Limb (tissue), 2 donors: Measurements from ENCODE around the gene GNLY.

Experiments used
- DNase-seq, 2 donors: peaks; one replicate each; pipeline ENCODE4 v3.0.0-alpha.2; 2016; ENCODE audit errors: extremely low spot score in 2 of 2

The GNLY gene

DNA sequence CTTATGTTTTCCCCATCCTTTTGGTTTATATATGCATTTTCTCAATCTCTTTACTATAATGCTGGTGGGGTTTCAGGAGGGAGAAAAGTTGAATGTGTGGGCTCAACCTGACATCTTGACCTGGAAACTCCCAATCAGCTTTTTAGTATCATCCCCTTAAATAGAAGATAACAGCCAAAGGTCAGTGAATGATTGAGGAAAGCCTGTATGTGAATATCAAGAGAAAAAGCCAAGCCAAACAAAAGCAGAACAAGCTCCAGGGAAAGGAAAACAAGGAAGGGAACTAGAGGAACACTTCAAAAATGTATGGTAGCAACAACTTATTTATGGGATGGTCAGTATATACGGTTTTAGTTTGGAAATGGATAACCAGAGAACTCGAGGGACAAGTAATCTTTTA lies 31.3 kb downstream of the GNLY start:
- DNase-seq = no peak

DNA sequence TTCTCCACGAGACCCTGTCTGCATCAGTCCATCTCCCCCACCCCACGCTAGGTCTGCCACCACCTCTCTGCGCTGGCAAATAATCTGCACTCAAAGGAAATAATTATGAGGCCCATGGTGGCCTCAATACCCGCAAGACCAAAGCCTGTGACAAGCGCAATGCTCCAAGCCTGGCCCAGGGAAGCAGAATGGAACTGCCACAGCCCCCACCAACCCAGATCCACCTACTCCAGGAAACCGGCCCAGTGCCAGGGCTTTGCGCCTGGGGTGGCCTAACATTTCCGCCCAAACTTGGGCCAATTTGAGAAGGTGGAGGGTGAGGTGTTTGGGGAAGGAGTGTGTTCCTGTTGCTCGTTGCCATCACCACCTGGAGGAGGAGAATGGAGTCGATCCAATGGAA lies 33.6 kb downstream of the GNLY start:
- no peak for DNase-seq

DNA sequence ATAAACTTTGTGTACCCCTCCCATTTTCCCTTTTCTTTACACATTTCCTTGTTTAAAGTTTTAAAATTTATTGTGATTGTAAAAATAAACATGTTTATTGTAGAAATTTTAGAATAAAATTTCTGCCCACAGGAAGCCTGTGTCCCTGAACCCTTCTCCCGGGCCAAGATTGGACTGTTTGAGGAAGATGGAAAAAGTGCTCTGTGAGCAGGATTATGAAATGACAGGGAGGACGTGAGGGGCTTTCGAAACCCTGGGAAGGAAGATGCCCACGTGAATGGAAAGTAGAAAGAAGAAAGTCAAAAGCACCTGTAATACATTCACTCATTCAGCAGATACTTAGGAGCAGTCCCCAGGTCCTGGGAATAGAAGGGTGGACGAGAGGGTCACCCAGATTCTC lies 34.2 kb downstream of the GNLY start:
- DNase-seq = no peak

DNA sequence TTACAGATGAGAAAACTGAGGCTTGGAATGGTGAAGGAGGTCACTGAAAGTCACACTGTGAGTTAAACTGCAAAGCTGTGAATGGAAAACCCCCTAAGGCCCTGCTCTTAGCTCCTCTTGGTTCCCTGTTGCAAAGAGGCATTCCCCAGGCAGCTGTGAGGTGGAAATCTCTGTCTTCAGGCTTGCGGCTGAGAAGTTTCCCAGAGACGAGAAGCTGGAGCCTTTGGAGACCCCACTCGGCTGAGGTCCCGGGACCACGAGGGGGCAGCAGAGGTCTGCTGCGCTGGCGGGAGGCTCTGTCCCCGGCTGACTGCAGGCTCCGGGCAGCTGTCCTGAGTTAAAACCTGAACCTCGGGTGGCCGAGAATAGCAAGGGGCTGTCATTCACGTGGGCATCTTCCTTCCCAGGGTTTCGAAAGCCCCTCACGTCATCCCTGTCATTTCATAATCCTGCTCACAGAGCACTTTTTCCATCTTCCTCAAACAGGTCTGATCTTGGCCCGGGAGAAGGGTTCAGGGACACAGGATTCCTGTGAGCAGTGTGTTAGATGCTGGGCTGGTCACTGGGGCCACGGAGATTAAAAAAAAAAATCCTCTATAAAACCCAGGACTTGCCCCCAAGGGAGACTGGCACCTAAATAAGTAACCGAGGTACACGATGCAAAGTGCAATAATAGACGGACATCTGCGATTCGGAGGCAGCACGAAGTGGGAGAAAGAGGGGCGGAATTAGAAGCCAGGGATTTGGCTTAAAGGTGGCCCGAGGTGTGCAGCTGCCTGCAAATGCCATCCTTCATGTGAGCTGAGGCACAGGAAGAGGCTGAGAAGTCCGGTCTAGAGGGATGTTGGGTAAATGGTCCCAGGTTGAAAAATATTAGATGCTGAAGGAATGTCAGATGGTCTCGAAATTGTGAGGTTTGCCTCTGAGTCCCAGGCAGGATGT lies 35.0 kb downstream of the GNLY start:
- peak; percentile 84 to 94 for DNase-seq

GRCh38 chr2:85729825-85730510 lies 35.8 kb downstream of the GNLY start:
- DNase-seq = no peak

- DNase-seq = no peak
Observed at GRCh38 chr2:85730686-85731230, 36.6 kb downstream of the GNLY start.

- DNase-seq = no peak
Observed at GRCh38 chr2:85731606-85732005, 37.4 kb downstream of the GNLY start.

- DNase-seq = no peak
Observed at GRCh38 chr2:85732467-85733120, 38.4 kb downstream of the GNLY start.

DNA sequence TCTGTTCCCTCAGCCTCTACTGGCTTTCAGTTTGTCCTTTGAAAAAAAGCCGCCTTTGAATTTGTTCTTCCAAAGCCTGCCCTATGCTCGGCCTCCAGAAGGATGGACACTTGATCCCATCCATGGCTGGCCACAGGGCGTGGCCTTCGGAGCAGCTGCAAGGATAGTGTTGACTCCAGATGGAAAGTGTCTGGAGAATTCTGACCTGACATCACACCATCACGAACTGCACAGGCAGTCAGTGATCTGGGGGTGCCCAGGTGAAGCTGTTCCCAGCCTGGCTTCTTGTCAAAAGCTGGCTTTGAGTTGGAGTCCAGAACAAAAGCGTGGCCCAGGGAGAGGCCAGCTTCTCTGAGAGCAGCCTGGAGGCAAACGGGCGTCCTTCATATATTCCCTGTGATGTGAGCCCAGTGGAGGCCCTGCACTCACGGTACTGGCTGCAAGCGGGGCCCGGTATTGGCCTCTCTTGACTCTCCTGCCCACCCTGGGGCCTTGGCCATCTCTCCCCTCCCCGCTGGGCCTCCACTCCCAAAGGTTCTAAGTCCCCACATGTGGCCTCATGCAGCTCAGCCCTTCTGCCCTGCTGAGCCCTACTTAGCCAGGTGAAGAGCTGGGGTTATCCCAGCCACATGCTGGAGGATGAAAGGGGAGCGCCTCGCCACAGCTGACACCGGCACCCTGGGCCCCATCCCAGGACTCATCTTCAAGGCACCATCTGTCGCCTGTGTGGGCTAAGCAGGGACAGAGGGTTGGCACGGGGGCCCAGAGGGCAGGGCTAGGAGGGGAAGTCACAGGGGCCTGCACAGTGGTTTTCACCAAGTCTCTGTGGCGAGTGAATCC lies 39.2 kb downstream of the GNLY start:
- no peak for DNase-seq

DNA sequence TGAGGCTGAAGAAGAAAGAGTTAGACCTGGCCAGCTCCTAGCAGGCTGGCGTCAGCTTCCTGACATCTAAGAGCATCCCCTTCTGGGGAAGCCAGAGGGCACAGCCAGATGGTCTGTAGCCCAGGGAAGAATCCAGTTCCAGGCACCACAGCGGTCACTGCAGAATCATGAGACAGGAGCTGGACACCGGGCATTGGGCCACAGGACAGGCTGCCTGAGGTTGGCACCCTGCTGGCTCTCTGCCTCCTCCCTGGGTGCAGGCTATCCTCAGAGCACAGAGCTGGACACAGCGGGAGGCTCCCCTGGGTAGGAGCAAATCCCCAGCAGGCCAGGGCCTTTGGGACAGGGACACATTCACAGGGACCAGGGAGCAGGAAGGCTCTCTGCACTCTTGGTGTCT lies 39.9 kb downstream of the GNLY start:
- no peak for DNase-seq

- DNase-seq = no peak
Observed at GRCh38 chr2:85734942-85735608, 40.9 kb downstream of the GNLY start.

- DNase-seq = no peak
Observed at GRCh38 chr2:85735691-85736090, 41.5 kb downstream of the GNLY start.

DNA sequence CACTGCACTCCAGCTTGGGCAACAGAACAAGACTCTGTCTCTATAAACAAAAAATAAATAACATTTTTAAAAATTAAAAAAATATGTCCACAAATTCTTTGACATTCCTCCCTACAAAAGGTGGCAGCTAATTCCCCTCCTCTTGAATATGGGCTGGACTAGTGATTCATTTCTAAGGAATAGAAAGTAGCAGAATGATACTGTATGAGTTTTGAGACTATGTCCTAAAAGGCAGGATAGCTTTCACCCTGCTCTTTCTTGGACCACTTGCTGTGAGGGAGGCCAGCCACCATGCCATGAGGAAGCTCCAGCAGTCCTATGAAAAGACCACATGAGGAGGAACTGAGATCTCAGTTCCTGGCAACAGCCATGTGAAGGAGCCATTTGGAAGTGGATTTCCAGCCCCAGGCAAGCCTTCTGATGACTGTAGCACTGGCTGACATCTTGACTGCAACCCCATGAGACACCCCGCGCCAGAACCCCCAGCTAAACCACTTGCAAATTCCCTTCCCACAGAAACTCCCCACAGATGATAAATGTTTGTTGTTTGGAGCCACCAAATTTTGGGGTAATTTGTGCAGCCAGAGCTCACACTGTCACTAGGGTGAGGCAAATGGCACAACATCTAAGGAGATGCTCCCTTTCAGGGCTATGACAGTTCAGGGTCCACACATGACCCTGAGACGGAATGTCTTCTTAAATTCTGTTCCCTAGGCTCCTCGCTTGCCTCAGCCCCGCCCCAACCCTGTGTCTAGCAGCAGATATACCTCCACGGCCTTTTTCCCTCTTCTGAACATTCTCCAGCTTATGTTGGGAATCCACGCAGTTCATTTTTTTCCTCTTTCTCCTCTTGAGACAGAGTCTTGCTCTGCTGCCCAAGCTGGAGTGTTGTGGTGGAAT lies 42.5 kb downstream of the GNLY start:
- no peak for DNase-seq

DNA sequence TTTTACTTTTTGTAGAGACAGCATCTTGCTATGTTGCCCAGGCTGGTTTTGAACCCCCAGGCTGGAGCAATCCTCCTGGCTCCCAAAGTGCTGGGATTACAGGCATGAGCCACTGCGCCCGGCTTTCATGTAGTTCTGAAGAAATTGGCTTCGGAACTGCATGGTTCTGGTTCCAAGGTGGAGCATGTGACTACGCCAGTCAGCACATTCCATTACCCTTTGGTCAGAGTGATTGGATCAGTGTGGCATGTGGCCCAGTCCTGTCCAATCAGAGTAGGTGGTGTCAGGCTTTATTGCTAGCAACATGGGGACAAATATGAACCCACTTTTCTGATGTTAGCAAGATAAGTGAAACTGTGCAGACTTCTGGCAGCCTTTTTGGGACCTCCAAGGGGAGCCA lies 43.3 kb downstream of the GNLY start:
- peak in 1 of 2 donors; percentile 60 for DNase-seq

- DNase-seq = peak; percentile 77 to 88
Observed at GRCh38 chr2:85737961-85738360, 43.8 kb downstream of the GNLY start.

GRCh38 chr2:85740193-85740592 lies 46.0 kb downstream of the GNLY start:
- DNase-seq = no peak

- no peak for DNase-seq
Observed at GRCh38 chr2:85741211-85741832, 47.2 kb downstream of the GNLY start.

DNA sequence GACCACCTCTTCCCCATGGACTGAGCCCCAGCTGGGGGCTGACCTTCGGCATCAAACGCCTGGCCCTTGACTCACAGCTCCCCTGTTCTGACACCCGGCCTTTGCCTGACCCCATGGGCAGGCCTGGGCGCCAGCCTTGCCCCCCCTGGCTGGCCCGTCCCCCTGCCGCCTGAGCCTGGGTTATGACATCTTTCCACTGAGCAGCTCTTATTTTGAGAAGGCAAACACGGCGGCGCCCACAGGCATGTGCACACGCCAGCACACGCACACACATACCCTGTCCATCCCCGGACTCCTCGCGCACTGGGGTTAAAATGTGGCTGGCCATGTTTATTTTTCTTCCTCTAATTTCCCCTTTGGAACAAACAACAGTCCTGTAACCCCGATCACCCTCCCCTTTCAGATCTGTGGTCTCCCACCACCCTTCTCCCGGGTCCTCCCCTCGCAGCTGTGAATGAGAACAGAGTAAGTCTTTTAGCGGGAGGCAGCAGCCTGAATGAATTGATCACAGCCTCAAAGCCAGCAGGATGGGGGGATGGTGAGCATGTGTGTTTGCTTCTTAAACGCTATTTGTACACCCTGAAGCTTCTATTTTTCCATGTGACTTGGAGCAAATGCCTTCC lies 47.8 kb downstream of the GNLY start:
- peak; percentile 79 to 89 for DNase-seq
